Measurements from ENCODE around the gene C1orf105. TPM values are rescaled to one million over a fixed set of nuclear protein-coding genes. Genes with fewer than 3 reads are reported as not detected.

Gene C1orf105
- total and polyA plus RNA-seq, 2 of the 13 experiments (the other 11 are each of a cell fraction or from before 2014, with no cell fraction given): 0.15 to 0.45 TPM

DNA sequence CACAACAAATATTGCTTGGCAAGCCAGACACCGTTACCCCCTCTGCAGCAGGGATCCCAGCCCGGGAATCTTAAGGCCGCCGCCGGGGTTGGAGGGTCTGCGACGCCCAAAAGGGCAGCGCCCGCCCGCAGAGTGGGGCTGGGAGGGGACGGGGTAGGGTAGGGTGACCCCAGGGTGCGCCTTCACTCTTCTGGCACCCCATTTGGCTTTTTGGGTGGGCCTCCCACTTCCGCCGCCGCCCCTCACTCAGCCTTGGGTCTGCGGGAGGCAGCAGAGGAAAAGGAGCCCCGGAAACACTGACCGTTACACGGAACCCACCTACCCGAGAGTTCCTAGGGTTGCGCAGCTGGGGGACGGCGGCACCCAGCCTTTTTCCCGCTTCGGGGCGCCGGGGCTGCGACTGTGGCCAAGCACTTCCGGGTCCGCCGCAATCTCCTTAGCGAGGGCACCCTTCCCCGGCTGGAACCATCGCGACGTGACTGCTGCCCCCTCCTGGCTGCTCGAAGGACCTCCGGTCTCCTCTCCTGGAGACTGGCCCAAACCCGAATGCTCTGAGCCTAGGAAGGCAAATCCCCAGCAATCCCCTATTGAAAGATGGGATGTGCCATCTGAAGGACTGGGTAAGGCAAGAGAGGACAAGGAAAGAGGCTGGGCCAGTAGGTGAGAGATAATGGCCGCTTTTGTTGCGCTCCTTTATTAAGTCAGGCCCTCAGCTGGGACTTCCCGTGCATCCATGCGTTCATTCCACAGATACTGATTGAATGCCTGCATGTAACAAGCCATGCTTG, 23.4 kb downstream of the C1orf105 start, which contains the start of gene PIGC (continued):
- no peak for TF ChIP-seq LCORL (IDR thresholded peaks at IDR 0.05)
- TF ChIP-seq LCORL (CRISPR knock-in tag; IDR thresholded peaks at IDR 0.05): peak; percentile 80
- TF ChIP-seq SOX5 (CRISPR knock-in tag; IDR thresholded peaks at IDR 0.05; ENCODE audit: borderline replicate concordance): 0 out of 2 replicates have a peak, but pooled peaks have one; percentile 11
- TF ChIP-seq, protein P1, sequence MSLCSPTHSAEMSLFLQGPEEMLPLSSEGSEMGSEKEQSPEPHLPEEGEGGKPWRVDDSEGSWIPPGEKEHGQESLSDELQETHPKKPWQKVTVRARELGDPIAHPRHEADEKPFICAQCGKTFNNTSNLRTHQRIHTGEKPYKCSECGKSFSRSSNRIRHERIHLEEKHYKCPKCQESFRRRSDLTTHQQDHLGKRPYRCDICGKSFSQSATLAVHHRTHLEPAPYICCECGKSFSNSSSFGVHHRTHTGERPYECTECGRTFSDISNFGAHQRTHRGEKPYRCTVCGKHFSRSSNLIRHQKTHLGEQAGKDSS (CRISPR knock-in tag; IDR thresholded peaks at IDR 0.05; ENCODE audit: borderline replicate concordance, low read depth): peak; percentile 83; the same call in 1 of the 2 replicates
- TF ChIP-seq, protein P2, sequence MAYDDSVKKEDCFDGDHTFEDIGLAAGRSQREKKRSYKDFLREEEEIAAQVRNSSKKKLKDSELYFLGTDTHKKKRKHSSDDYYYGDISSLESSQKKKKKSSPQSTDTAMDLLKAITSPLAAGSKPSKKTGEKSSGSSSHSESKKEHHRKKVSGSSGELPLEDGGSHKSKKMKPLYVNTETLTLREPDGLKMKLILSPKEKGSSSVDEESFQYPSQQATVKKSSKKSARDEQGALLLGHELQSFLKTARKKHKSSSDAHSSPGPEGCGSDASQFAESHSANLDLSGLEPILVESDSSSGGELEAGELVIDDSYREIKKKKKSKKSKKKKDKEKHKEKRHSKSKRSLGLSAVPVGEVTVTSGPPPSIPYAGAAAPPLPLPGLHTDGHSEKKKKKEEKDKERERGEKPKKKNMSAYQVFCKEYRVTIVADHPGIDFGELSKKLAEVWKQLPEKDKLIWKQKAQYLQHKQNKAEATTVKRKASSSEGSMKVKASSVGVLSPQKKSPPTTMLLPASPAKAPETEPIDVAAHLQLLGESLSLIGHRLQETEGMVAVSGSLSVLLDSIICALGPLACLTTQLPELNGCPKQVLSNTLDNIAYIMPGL (CRISPR knock-in tag; IDR thresholded peaks at IDR 0.05; ENCODE audit: borderline replicate concordance in 1 of 2, low read depth in 1 of 2): peak; percentile 98
- 0 out of 2 replicates have a peak, but pooled peaks have one; percentile 72 for TF ChIP-seq ZNF33B (CRISPR knock-in tag; IDR thresholded peaks at IDR 0.05)
- TF ChIP-seq ZNF136 (CRISPR knock-in tag; IDR thresholded peaks at IDR 0.05; ENCODE audit: low read depth): no peak
- peak; percentile 65 to 68 for TF ChIP-seq POLR2A (IDR thresholded peaks at IDR 0.05; ENCODE audit: insufficient read depth in 1 of 2, low read depth in 2 of 2, low read length in 2 of 2)

DNA sequence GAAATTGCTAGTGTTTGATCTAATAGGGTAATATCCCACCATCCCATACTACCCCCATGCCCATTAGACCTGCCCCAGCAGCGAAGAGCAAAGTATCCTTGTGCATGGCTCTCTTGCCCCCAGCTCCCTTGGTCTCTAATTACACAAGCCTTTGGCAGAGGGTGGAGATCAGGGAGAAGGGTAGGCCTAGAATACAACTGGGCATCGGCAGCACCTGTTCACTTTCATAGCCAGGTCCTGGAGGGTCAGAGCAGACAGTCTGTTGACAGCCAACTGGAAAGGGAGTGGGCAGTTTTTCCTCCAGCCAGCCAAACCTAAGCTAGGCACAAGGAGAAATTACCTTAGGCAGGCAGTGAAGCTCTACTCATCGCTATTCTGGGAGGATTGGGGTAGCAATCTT, 26.1 kb downstream of the C1orf105 start:
- no peaks in the 10 kb centered on the region; a peak in 1 of 5 replicates for H3K27me3 ChIP-seq (ENCODE audit: control insufficient read depth in 1 of 2, insufficient read depth in 2 of 2, low read length in 2 of 2)

More for the DNA sequence above, 26.1 kb downstream of the C1orf105 start:
- Histone ChIP-seq H3K79me2 (ENCODE audit: insufficient read depth, low read length) (peaks cover 7% of the 10 kb centered on the region), H3K9me3 (ENCODE audit: low read length) (no peaks in the 10 kb centered on the region), H4K20me1 (ENCODE audit: insufficient read depth, low read length) (no peaks in the 10 kb centered on the region), H3K9ac (ENCODE audit: insufficient read depth, low read depth, low read length) (no peak overlapping the region), H3K4me3 (replicated peaks in 1 of 3; ENCODE audit: insufficient read depth in 1 of 3, low read depth in 2 of 3, low read length in 3 of 3) (no peak overlapping the region), H2AFZ (ENCODE audit: low read length) (no peak overlapping the region), H3K27ac (ENCODE audit: extremely low read length, insufficient read depth, low read length) (no peak overlapping the region), H3K4me1 (ENCODE audit: insufficient read depth, low read length) (peaks cover 64% of the 10 kb centered on the region), H3K36me3 (replicated peaks in 1 of 2; ENCODE audit: control insufficient read depth in 1 of 2, insufficient read depth in 2 of 2, low read length in 2 of 2) (no peaks in the 10 kb centered on the region; a peak in 1 of 5 replicates), H3K4me2 (ENCODE audit: low read depth, low read length) (no peak overlapping the region)
- ATAC-seq (no peak), DNase-seq (ENCODE audit: low spot score) (no peak), FAIRE-seq (no peak)
- no peak for TF ChIP-seq ZNF577 (CRISPR knock-in tag; IDR thresholded peaks at IDR 0.05; ENCODE audit: borderline replicate concordance, low read depth)
- TF ChIP-seq, protein P3, sequence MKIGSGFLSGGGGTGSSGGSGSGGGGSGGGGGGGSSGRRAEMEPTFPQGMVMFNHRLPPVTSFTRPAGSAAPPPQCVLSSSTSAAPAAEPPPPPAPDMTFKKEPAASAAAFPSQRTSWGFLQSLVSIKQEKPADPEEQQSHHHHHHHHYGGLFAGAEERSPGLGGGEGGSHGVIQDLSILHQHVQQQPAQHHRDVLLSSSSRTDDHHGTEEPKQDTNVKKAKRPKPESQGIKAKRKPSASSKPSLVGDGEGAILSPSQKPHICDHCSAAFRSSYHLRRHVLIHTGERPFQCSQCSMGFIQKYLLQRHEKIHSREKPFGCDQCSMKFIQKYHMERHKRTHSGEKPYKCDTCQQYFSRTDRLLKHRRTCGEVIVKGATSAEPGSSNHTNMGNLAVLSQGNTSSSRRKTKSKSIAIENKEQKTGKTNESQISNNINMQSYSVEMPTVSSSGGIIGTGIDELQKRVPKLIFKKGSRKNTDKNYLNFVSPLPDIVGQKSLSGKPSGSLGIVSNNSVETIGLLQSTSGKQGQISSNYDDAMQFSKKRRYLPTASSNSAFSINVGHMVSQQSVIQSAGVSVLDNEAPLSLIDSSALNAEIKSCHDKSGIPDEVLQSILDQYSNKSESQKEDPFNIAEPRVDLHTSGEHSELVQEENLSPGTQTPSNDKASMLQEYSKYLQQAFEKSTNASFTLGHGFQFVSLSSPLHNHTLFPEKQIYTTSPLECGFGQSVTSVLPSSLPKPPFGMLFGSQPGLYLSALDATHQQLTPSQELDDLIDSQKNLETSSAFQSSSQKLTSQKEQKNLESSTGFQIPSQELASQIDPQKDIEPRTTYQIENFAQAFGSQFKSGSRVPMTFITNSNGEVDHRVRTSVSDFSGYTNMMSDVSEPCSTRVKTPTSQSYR (CRISPR knock-in tag; IDR thresholded peaks at IDR 0.05; ENCODE audit: borderline replicate concordance): no peak
- TF ChIP-seq, protein P4, sequence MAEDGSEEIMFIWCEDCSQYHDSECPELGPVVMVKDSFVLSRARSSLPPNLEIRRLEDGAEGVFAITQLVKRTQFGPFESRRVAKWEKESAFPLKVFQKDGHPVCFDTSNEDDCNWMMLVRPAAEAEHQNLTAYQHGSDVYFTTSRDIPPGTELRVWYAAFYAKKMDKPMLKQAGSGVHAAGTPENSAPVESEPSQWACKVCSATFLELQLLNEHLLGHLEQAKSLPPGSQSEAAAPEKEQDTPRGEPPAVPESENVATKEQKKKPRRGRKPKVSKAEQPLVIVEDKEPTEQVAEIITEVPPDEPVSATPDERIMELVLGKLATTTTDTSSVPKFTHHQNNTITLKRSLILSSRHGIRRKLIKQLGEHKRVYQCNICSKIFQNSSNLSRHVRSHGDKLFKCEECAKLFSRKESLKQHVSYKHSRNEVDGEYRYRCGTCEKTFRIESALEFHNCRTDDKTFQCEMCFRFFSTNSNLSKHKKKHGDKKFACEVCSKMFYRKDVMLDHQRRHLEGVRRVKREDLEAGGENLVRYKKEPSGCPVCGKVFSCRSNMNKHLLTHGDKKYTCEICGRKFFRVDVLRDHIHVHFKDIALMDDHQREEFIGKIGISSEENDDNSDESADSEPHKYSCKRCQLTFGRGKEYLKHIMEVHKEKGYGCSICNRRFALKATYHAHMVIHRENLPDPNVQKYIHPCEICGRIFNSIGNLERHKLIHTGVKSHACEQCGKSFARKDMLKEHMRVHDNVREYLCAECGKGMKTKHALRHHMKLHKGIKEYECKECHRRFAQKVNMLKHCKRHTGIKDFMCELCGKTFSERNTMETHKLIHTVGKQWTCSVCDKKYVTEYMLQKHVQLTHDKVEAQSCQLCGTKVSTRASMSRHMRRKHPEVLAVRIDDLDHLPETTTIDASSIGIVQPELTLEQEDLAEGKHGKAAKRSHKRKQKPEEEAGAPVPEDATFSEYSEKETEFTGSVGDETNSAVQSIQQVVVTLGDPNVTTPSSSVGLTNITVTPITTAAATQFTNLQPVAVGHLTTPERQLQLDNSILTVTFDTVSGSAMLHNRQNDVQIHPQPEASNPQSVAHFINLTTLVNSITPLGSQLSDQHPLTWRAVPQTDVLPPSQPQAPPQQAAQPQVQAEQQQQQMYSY (CRISPR knock-in tag; IDR thresholded peaks at IDR 0.05): no peak
- intact Hi-C loops (cut with micrococcal nuclease; ENCODE audit: unreplicated experiment): no loop called here
- POLR2A ChIA-PET: interaction anchor here (1.5 kb wide), 1 partner anchor 86 kb away, joined by 4 read pairs; no protein-coding TSS in a partner anchor
- 71% methylated on average over 2 of the region's 3 CpGs for WGBS (ENCODE audit: low lambda C conversion rate)
- BruUV-seq (replicated peaks): no TSS peak
- in situ Hi-C loops (cut with HindIII; ENCODE audit: extremely low pct_ligation_motif_present, low pct_unique_long_range_greater_than_20kb): no loop called here
- CTCF ChIA-PET (ENCODE audit: low intra/inter-chr PET ratio, low total read pairs): no interaction called here

Measured in HepG2 (cell line).